Measurements from ENCODE around the gene MRPL49. TPM values are rescaled to one million over a fixed set of nuclear protein-coding genes. Genes with fewer than 3 reads are reported as not detected.
A peak's percentile ranks its signal among the peaks of the same experiment; 100 is the strongest.

Gene MRPL49
- total and polyA plus RNA-seq, 9 of the 15 experiments (the other 6 are each of a cell fraction or from before 2014, with no cell fraction given) = 74.3 to 132 (median 91.2) TPM

DNA sequence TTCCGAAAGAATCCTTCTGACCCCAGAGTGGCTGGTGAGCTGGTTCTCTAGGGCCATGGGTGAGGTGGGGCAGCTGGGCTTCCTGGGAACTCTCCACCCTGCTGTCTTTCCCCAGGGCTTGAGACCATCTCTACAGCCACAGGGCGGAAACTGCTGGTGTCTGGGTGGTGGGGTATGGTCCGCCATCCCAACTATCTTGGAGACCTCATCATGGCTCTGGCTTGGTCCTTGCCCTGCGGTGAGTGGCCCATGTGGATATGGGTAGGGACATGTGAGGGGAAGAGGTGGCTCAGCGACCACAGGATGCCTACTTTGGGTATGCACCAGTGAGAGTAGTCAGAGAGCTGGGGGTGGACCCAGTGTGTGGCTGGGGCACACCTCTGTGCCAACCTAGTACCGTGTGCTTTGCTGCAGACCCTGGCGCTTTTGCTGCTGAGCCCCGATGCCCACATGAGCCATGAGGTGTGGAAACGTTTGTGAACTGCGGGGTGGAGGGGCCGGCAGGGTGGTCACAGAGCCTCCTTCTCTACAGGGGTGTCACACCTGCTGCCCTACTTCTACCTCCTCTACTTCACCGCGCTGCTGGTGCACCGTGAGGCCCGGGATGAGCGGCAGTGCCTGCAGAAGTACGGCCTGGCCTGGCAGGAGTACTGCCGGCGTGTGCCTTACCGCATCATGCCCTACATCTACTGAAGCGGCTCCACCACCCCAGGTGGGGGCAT lies 6.6 kb upstream of the MRPL49 start:
- no peaks in the 10 kb centered on the region for H3K27me3 ChIP-seq (ENCODE audit: control insufficient read depth in 2 of 2, insufficient read depth in 2 of 2, low read length in 2 of 2)
- no peak overlapping the region for H3K27ac ChIP-seq (ENCODE audit: extremely low read depth, low read depth, low read length)
- H3K9me1 ChIP-seq (ENCODE audit: control insufficient read depth, insufficient read depth, low read length) = no peaks in the 10 kb centered on the region
- no TSS peak for BruUV-seq (replicated peaks)
- peak overlapping the region; percentile 95 for H3K4me3 ChIP-seq
- ChIA-PET POLR2A (interaction anchor here (0.6 to 9.5 kb wide), 11 partner anchors 17 to 337 kb away, joined by 3 to 182 read pairs (median 3); partner anchors contain the start of genes BATF2, SF1, SPDYC and SYVN1), CTCF (ENCODE audit: low intra/inter-chr PET ratio) (no interaction called here)
- DNase-seq (ENCODE audit: extremely low read depth in 1 of 4, low spot score in 3 of 4) = no peak
- H3K9ac ChIP-seq (ENCODE audit: insufficient read depth in 1 of 2, low read depth in 2 of 2, low read length in 2 of 2) = peak overlapping the region in 1 of 2 experiments; percentile 98; a peak in 2 of 4 replicates
- H3K4me2 ChIP-seq (ENCODE audit: insufficient read depth, low read length) = peak overlapping the region; percentile 95; the same call in 1 of the 2 replicates
- no peaks in the 10 kb centered on the region for H4K20me1 ChIP-seq (replicated peaks; ENCODE audit: control insufficient read depth, insufficient read depth, low read length)
- intact Hi-C loops (cut with micrococcal nuclease) = loop anchor here (10.0 kb wide), 2 partner anchors 199 to 231 kb away; partner anchors contain the start of gene CDC42EP2
- TF ChIP-seq POLR2G (IDR thresholded peaks at IDR 0.05; ENCODE audit: low read depth, low read length) (peak; percentile 73), PHB2 (IDR thresholded peaks at IDR 0.05; ENCODE audit: low read depth) (no peak), POLR2AphosphoS5 (IDR thresholded peaks at IDR 0.05; ENCODE audit: control insufficient read depth, insufficient read depth, low read depth, low read length) (0 out of 2 replicates have a peak, but pooled peaks have one; percentile 16), POLR2A (conservative IDR thresholded peaks at IDR 0.05) (peak; percentile 52), HDAC8 (tag; IDR thresholded peaks at IDR 0.05) (no peak), KDM5B (IDR thresholded peaks at IDR 0.05; ENCODE audit: insufficient replicate concordance, low read depth, low read length) (peak; percentile 10)
- TF ChIP-seq, protein P1, sequence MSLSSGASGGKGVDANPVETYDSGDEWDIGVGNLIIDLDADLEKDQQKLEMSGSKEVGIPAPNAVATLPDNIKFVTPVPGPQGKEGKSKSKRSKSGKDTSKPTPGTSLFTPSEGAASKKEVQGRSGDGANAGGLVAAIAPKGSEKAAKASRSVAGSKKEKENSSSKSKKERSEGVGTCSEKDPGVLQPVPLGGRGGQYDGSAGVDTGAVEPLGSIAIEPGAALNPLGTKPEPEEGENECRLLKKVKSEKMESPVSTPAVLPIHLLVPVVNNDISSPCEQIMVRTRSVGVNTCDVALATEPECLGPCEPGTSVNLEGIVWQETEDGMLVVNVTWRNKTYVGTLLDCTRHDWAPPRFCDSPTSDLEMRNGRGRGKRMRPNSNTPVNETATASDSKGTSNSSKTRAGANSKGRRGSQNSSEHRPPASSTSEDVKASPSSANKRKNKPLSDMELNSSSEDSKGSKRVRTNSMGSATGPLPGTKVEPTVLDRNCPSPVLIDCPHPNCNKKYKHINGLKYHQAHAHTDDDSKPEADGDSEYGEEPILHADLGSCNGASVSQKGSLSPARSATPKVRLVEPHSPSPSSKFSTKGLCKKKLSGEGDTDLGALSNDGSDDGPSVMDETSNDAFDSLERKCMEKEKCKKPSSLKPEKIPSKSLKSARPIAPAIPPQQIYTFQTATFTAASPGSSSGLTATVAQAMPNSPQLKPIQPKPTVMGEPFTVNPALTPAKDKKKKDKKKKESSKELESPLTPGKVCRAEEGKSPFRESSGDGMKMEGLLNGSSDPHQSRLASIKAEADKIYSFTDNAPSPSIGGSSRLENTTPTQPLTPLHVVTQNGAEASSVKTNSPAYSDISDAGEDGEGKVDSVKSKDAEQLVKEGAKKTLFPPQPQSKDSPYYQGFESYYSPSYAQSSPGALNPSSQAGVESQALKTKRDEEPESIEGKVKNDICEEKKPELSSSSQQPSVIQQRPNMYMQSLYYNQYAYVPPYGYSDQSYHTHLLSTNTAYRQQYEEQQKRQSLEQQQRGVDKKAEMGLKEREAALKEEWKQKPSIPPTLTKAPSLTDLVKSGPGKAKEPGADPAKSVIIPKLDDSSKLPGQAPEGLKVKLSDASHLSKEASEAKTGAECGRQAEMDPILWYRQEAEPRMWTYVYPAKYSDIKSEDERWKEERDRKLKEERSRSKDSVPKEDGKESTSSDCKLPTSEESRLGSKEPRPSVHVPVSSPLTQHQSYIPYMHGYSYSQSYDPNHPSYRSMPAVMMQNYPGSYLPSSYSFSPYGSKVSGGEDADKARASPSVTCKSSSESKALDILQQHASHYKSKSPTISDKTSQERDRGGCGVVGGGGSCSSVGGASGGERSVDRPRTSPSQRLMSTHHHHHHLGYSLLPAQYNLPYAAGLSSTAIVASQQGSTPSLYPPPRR (CRISPR knock-in tag; IDR thresholded peaks at IDR 0.05; ENCODE audit: borderline replicate concordance) = no peak
- H3K79me2 ChIP-seq (ENCODE audit: control insufficient read depth, insufficient read depth, low read length) = peaks cover 37% of the 10 kb centered on the region
- no peak overlapping the region for H2AFZ ChIP-seq (ENCODE audit: low read depth, low read length)
- peaks cover 48% of the 10 kb centered on the region for H3K36me3 ChIP-seq (ENCODE audit: control insufficient read depth, insufficient read depth, low read length)
- in situ Hi-C loops (cut with MboI) = no loop called here
- ATAC-seq = no peak
- peaks cover 35 to 61% of the 10 kb centered on the region in 2 experiments for H3K4me1 ChIP-seq (replicated peaks in 1 of 2; ENCODE audit: control insufficient read depth in 2 of 2, insufficient read depth in 2 of 2, low read length in 2 of 2)
- no peaks in the 10 kb centered on the region for H3K9me3 ChIP-seq (replicated peaks; ENCODE audit: control insufficient read depth, insufficient read depth, low read depth, low read length)
- FAIRE-seq = no peak
- WGBS (ENCODE audit: insufficient coverage, low coverage, missing lambda C conversion rate) = 90% methylated on average over 20 of the region's 21 CpGs
